Ureter (tissue), 1 donor: ENCODE measurements around the gene IFFO2. TPM values are rescaled to one million over a fixed set of nuclear protein-coding genes. Genes with fewer than 3 reads are reported as not detected.

Experiments
- DNase-seq: peaks from one replicate; pipeline ENCODE4 v3.0.0-alpha.2; 2020; ENCODE audit warnings: low spot score
- total RNA-seq: library from RNA; stranded (reverse); gene quantifications from one replicate; pipeline ENCODE4 v1.2.4, GENCODE V29; 2023
- donor health status: DM: yes; HTN: yes; CAD: no.

The IFFO2 gene
- total RNA-seq, 1 donor from 2014 or later: 15.0 TPM

DNA sequence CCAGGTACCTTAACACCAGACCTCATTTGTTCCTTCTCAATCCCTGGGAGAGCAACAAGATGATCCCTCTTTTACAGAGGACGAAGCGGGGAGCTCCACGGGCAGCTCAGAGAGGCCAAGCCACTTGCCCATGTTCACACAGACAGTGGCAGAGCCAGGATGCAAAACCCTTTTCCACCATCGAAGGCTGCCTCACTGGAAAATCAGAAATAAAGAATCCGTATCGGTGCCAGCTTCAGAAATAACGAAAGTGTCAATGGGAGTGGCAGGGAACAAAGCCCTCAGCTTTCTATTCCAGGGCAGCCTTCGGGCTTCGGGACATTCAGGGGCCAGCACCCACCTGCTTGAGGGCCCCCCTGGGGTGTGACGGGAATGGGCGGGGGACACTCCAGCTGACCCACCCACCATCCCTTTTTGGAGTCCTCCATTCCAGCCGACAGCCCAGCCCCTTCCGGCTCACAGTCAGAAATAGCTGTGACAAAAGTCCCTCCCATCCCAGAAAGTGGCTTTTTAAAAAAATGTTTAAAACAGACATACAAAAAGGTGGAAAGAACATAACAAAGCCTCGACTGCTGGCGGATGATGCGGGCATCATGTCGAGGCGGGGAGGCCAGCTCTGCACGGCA, 6.0 kb downstream of the IFFO2 start:
- DNase-seq: peak; percentile 77

DNA sequence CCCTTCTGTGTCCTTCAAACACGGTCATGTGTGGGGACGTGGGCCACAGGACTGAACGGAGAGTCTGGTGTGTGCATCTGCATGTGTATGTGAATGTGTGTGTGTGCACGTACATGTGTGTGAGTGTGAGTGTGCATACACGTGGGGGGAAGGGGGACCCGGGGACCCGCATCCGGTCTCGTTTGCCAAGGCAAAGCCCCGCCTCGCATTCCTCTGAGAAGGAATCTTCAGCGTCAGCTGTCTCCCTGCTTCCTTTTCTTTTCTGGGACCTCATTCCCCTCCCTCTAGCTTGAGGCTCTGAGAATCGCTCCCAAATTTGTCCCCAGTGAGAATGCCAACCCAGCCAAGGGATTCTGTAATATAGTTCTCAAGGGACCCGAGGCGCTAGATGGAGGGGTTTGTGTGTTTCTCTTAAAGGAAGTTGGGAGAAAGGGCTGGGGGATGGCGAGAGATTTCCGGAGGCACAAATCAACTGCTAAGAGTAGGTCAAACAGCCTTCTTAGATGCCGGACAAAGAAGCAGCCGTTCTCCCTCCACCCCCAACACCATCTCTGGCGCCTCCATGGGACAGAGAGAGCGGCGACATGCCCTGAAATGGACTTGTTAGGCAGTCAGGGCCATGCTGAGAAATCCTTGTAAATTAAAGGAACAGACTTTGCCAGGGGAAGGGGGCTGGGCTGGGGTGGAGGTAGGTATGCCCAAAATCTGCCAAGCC, 6.6 kb downstream of the IFFO2 start:
- DNase-seq: no peak

DNA sequence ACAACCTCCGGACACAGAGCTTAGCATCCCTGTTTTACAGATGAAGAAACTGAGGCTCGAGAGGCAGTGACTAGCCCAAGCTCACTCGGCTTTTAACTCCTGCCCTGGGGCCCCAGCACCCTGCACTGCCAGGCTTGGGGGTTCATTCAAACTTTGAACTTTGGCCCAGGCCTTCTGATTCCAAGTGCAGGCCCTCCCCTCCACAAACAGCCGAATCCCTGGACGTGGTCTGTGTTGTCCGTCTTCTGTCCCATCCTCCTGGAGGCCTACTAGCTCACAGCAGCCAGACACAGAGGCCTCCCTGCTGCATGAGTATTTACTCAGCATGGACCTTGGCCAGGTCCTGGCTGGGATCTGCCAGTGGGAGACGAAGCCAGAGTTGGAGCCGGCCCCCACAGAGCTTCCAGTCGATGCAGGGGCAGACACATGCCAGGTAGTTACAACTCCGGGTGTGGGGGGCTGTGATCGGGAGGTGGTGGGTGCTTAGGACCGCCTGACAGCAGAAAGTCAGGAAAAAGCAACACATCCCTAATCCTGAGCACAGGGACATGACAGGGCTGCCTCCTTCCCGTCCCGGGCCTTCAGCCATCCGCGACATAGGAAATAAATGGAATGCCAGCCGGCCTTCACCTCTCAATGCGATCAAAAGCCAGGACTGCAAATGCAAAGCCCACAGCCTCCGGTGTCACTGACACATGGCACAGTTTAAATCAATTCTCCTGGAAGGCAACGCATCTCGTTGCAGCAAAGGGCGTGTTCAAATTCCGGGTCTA, 7.4 kb downstream of the IFFO2 start:
- DNase-seq: no peak

DNA sequence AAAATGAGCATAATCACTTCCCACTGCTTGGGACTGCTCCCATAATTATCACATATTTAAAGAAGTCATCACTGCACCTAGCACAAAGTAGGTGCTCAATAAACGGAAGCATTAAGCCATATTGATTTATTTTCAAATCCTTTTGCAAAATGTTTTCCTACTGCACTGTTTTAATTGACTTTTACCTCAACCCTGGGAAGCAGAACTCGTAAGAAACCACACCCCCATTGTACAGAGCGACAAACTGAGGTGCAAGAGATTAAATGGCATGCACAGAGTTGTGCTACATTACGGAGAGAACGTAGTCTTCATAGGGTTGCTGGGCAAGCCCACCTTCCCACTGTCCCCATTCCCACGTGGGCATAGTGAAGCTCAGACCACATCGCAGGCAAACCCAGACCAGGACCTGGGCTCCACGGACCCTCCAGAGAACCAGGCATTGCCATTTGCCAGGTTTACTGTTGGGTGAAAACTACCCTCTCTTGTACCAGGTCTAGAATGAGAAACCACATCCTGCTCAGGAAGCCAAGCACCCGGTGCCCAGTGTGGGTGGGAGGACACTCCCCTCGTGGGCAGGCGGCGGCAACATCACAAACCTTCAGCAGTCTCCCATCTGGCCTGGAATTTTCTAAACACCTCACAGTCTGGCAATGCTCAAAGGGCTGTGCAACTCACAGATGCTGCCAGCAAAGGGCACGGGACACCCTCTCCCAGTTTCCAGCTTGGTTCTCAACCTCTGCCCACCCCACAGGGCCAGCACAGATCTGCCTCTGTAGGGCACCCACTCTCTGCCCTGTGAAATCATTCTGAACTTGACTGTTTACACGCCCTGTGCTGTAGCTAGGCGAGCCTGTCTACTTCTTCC, 8.2 kb downstream of the IFFO2 start:
- DNase-seq: no peak

DNA sequence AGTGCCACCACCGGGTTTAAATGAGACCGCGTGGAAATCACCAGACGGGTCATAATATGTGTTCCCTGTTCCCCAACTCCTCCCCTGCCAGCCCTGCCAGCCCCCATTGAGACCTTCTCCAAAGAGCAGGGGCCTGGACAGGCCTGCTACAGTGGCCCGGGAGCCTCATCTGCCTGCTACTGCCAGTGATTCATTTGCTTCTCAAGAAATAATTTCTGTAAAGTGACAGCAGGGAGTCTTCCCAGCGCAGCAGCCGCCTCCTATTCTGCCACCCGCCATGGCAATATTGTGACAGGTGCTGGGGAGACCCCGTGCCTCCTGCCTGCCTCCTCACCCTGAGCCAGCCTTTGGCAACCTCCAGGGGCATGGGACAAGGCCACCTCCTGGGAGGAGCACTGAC, 8.9 kb downstream of the IFFO2 start:
- DNase-seq: no peak

DNA sequence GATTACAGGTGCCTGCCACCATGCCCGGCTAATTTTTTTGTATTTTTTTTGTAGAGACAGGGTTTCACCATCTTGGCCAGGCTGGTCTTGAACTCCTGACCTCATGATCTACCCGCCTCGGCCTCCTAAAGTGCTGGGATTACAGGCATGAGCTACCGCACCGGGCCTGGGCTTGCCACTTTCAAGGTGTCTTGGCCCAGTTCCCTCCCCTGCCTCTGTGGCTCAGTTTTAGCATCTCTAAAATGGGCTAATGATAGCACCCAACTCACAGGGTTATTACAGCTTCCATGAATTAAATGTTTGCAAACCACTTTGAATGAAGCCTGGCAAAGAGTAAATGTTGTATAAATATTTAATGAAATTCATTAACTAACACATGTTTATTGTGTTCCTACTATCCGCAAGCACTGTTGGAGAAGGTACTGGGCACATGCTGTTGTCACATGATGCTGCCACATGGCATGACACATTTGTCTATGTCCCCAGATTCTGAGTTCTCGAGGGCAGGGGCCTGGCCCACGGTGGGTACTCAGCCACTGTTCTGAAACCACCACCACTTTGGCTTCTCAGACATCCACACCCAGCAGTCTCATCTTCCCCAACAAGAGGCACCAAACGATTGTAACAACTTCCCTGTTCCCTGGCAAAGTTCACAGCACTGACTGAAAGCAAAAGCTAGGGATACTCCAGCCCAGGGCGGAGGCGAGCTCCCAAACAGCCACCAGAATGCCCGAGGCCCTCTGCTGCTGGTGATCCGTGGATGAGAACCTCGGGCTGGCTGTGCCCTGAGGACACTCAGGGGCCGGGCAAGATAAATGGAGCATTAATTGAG, 9.7 kb downstream of the IFFO2 start:
- no peak for DNase-seq

DNA sequence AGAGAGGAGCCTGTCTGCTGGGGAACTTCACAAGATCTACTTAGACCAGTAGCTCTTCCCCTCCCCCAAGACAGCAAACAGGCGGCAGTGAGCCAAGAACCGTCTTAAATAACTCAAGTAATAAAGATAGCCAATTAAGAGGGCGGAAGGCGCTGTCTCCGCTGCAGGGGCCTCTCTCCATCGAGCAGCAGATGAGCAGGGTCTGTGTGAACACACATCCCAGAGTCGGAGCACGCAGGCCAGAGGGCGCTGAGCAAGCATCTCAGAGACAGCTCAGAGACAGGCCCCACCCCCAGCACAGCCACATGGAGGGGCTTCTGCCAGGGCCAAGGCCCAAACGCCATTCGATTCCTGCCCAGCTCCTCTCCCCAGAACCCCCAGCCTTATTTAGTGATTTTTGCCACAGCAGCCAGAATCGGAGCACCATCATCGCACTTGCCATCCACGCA, 11.1 kb downstream of the IFFO2 start:
- no peak for DNase-seq

DNA sequence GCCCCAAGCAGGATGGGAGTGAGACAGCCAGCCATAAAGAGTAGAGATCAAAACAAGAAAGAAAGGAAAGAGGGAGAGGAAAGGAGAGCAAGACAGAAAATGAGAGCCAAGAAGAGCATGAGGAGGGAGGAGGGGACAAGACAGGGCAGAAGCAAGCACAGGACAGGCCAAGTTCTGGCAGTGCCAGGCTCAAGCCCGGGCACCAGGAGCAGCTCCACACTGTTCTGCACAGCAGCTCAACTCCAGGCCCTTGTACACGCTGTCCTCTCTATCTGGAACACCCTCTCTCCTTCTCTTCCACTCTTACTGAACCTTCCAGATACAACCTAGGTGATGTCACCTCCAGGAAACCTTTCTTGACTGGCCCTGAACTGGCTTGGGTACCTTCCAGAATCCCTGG, 11.7 kb downstream of the IFFO2 start:
- no peak for DNase-seq

DNA sequence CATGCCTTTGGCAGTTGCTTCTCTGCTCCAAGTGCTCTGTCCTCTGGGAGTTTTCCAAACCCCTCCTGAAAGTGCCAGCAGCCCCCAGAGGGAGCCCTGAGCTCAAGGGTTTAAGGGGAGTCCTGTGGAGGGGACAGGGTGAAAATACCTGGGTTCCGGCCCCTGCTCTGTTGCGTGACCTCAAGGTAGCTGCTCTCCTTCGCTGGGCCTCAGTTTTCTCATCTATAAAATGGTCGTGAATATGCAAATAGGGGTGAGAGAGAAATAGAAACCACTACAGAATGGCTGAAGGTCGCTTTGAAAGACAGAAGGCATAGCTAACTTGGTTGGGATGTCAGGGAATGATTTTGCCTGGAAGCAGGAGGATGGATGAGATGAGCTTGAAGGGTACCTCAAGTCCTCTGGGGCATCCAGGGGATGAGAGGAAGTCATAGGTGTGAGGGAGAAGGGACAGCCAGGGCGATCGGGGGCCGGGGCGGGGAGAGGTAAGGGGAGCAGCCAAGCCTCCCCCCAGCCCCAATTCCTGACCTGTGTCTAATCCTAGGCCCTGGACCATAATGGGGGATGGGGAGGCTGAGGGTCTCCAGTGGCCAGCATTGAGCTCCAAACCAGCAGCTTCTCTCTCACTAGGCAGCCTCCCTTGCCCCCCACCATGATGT, 12.4 kb downstream of the IFFO2 start:
- DNase-seq: no peak

DNA sequence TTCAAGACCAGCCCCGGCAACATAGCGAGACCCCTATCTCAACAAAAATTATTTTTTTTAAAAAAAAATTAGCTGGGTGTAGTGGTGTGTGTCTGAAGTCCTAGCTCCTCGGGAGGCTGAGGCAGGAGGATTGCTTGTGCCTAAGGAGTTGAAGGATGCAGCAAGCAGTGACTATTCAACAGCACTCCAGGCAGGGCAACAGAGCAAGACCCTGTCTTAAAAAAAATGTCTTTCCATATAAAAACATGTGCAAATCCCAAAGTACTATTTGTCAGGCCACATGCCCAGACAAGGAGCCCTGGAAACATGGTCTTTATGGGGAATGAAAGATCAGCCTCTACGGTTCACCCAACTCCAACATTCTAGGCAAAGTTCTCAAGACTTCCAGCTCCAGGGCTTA, 13.3 kb downstream of the IFFO2 start:
- no peak for DNase-seq

DNA sequence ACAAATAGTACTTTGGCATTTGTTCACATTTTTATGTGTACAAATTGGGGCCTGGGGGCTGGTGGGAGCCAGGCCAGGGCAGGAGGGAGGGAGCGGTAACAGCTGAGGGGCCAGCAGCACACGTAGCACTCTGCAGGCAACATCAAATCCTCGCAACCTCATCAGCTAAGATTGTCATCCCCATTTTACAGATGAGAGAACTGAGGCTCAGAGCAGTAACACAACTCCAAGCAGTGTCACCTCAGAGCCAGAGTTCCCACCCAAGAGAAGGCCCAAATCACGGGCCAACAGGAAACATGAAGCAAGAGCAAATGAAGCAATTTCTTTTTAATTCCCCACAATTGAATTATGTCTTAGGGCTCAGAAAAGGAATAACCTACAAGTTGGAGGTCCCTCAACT, 14.1 kb downstream of the IFFO2 start:
- DNase-seq: no peak

DNA sequence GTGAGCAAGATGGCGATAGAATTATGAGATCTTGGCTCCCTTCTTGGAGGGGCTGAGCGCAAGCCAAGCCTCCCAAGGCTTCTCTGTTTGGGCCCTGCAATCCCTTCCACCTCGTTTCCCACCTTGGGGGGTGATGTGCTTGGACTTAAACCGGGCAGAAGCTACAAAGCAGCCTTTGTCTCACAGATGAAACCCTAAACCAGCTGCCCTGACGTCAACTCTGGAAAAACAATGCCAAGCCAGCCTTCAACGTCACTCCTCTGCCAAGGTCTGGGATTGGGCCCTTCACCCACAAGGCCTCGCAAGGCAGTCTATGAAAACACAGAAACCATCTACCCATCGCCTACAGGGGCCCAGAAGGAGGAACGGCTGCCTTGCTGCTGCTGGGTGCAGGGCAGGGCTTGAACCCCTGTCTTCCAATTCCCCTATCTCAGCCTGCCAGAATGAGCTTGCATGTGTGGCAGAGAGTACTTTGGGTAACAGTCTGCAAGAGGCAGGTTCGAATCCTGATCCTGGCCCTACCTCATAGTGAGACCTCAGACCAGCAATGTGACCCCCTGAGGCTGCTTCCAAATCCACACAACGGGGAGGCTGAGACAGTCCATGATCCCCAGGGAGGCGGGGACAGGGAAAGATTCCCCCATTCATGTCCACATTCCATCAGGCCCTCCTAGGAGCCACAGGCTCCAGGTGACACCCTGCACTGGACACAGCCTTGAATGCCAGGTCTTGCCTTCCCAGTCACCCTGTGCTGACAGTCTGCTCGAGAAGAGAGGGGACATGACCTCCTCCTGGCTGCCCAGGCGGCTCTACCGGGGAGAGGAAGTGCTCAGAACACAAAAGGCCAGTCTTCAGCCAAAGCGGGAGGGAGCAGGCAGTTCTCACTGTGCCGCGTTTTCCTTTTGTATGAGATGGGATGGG, 15.0 kb downstream of the IFFO2 start:
- DNase-seq: no peak

DNA sequence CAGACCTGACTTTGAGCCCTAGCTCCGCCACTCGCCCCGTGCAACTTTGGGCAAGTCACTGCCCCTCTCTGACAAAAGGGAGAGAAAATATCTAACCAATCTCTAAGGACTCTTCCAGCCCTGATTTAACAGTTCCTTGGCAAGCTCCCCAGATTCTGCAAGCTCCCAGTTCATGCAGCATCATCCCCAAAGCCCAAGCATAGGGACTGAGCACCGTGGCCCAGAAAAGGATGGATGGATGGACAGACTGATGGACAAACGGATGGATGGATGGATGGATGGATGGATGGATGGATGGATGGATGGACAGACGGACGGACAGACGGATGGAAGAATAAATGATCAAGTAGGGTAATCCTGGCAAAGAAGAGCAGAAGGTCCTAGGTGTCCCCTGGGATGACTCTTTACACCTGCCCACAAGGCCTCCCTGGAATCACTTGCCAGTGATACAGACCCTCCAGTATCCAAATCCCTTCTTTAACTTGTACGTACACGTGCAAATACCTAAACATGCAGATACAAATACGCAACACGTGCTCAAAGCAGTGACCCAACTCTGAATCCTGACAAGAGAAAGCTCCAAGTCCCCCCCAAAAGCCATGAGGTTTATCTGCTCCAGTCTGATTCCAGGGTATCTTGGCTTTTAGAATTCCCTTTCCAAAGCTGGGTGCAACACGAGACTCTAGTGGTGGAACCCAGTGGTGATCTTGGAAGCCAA, 16.0 kb downstream of the IFFO2 start:
- DNase-seq: no peak

DNA sequence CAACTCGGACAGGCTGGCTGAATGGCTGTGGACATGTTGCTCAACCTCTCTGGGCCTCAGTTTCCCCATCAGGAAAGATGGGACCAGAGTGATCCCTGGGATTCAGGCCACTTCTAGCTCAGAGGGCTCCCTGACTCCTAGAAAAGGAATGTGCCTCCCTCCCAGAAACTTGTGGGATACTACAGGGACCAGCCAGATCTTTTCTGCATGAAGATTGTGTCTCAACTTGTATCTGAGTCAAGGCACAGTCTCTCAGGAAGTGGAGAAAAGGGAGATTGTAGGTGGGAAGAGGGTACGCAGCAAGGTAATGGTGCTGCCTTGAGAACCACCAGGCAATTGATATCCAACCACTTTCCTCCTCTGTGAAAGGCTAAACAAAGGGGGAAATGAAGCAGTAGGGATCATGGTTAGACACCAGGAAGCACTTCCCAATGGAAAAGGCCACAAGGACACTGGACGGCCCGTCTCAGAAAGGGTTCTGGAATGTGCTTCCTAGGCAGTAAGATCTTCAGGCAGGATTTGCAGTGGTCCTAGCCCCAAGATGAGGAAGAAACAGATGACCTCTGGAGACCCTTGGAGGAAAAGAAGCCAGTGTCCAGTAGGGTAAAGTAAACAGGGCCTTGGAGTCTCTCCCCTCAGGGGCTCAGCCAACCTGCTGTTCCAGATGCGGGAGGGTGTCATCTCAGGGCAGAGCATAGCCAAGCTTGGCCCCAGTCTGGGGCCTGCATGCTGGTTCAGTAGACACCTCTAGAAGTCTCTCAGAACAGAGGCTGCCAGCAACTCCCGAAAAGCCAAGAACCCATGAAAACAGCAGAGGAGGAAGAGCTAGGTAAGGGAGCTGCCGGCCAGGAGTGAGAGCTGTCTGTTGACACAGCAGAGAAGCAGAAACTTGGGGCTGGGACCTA, 16.8 kb downstream of the IFFO2 start:
- DNase-seq: no peak

DNA sequence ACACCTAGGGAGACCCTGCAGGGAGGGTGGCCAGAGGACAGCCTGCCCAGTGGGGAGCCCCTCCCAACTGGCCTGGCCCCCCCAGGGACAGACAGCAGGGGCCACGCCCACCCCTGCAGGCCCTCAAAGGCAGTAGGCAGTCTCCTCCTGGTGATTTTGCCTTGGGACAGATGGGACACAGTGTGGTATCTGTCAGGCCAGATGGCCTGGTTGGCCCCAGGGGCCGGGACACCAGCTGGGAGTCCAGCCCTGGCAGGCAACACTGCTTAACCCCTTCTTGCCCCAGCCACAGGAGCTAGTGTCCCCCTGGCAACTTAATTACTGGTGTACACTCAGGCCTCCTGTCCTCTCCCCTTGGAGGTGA, 17.8 kb downstream of the IFFO2 start:
- DNase-seq: no peak

DNA sequence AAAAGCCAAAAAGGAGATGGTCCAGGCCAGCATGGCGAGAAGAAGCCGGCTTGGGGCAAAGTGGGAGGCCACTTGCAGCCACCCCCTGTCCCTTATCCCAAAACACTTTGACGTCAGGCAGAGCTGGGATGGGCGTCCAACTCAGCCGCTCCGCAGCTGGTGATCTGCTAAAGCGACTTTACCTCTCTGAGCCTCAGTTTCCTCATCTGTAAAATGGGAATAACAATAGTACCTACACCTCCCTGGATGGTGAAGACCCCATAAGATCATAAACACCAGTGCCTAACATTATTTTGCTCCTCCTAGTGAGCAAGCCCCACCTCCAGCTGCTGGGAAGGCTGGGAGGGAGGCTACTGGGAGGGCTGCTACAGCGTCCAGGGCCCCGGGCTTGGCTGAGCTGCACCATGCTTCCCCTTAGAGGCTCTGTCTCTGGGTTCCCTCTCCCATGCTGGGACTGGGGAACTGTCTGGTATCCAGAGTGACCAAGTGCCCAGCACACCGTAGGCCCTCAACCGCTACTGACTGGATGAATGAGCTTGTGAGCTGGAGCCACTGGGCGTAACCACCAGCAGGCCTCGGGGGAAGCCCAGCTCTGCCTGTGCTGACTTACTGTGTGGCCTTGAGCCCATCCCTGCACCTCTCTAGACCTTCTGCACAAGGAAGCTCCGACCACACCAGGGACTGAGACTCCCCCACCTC, 18.3 kb downstream of the IFFO2 start:
- DNase-seq: no peak

DNA sequence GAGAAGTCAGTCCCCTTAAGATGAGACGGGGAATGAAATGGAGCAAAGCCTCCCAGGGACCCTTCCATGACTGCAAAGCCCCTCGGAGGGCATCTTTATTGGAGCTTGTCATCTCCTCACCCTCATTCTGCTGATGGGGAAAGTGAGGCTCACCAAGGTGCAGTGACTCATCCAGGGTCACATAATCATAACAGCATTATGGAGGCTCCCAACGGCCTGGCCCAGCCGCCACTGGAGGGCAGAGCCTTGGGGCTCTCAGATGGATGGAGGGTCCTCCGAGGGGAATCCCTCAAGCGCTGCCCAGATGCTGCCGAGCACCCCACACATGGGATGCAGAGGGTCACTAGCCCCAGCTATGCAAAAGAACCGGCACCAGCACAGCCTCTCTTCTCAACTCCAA, 18.9 kb downstream of the IFFO2 start:
- DNase-seq: no peak
